OCI-LY3 (cell line): Measurements from ENCODE around the gene BICRA.
A peak's percentile ranks its signal among the peaks of the same experiment; 100 is the strongest.

Experiments
- H2AFZ ChIP-seq: fragments of 200-600, 300-600 bp; shearing (Covaris generic); 2 replicates; pipeline ENCODE4 v1.6.0; 2014; ENCODE audit warnings: antibody characterized with exemption, low read depth, low read length
- H3K27ac ChIP-seq: fragments of 200-600, 300-600 bp; sonication (generic); 2 replicates; pipeline ENCODE4 v1.5.1; 2014; ENCODE audit warnings: mild to moderate bottlenecking, low read length, moderate library complexity, mixed read lengths
- H3K27me3 ChIP-seq: fragments of 200-600, 300-600 bp; sonication (generic); 2 replicates; pipeline ENCODE4 v1.6.1; 2014; ENCODE audit warnings: low read depth, low read length, mixed read lengths
- H3K36me3 ChIP-seq: fragments of 200-600, 300-600 bp; sonication (generic); replicated peaks from 2 replicates; pipeline ENCODE3; 2014; ENCODE audit warnings: low read depth, low read length, mixed read lengths
- H3K4me1 ChIP-seq: fragments of 300-600, 200-600 bp; sonication (generic); 2 replicates; pipeline ENCODE4 v1.6.1; 2014; ENCODE audit warnings: low read length, mixed read lengths
- H3K4me2 ChIP-seq: fragments of 200-600, 300-600 bp; sonication (generic); 2 replicates; pipeline ENCODE4 v1.6.1; 2014; ENCODE audit warnings: low read length, mixed read lengths
- H3K4me3 ChIP-seq: fragments of 300-600, 200-600 bp; sonication (generic); 2 replicates; pipeline ENCODE4 v1.5.1; 2014; ENCODE audit warnings: antibody characterized with exemption, mild to moderate bottlenecking, low read length, moderate library complexity
- H3K79me2 ChIP-seq: fragments of 300-600, 200-600 bp; shearing (Covaris generic); 2 replicates; pipeline ENCODE4 v1.6.1; 2014; ENCODE audit warnings: mild to moderate bottlenecking, low read length, mixed read lengths
- H3K9ac ChIP-seq: fragments of 300-600, 200-600 bp; shearing (Covaris generic); 2 replicates; pipeline ENCODE4 v1.6.0; 2014; ENCODE audit warnings: mild to moderate bottlenecking, low read length, moderate library complexity
- H3K9me3 ChIP-seq: fragments of 200-600, 300-600 bp; shearing (Covaris generic); 2 replicates; pipeline ENCODE4 v1.6.1; 2014; ENCODE audit warnings: low read length, mixed read lengths; ENCODE audit not compliant: insufficient read depth
- H4K20me1 ChIP-seq: fragments of 200-600, 300-600 bp; sonication (generic); 2 replicates; pipeline ENCODE4 v1.6.1; 2016; ENCODE audit warnings: low read length, mixed read lengths; ENCODE audit not compliant: insufficient read depth
- CTCF ChIP-seq: fragments of 200-600, 300-600 bp; sonication (generic); IDR thresholded peaks from 2 replicates; pipeline ENCODE4 v1.5.1; 2014; ENCODE audit warnings: antibody characterized with exemption, low read length, low read depth
- EZH2phosphoT487 ChIP-seq: fragments of 200-600 bp; shearing (Covaris generic); IDR thresholded peaks from 2 replicates; pipeline ENCODE4 v1.6.1; 2018; ENCODE audit warnings: antibody characterized with exemption, mixed run types, low read depth

BICRA gene

DNA sequence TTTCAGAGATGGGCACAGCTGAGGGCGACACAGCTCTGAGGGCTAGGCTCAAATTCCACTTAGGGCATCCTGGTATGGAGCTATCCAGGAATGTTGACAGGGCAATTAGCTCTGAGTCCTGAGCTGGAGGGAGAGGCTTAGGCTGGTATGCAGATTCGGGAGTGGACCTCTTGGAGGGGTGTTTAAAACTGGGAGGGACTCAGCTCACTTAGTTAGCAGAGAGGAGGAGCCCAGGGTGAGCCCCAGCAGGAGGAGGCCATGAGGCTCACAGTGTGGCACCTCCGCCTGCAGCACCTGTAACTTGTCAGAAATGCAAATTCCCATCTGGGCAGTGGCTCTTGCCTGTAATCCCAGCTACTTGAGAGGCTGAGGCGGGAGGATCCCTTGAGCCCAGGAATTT, 126.2 kb downstream of the BICRA start:
- Histone ChIP-seq H3K9me3 (no peaks in the 10 kb centered on the region), H3K27me3 (no peaks in the 10 kb centered on the region), H2AFZ (no peak overlapping the region), H3K4me2 (no peak overlapping the region), H4K20me1 (no peaks in the 10 kb centered on the region), H3K9ac (no peak overlapping the region), H3K27ac (no peak overlapping the region), H3K79me2 (no peaks in the 10 kb centered on the region), H3K4me3 (no peak overlapping the region), H3K4me1 (no peaks in the 10 kb centered on the region), H3K36me3 (no peaks in the 10 kb centered on the region)
- TF ChIP-seq EZH2phosphoT487 (no peak), CTCF (no peak)

DNA sequence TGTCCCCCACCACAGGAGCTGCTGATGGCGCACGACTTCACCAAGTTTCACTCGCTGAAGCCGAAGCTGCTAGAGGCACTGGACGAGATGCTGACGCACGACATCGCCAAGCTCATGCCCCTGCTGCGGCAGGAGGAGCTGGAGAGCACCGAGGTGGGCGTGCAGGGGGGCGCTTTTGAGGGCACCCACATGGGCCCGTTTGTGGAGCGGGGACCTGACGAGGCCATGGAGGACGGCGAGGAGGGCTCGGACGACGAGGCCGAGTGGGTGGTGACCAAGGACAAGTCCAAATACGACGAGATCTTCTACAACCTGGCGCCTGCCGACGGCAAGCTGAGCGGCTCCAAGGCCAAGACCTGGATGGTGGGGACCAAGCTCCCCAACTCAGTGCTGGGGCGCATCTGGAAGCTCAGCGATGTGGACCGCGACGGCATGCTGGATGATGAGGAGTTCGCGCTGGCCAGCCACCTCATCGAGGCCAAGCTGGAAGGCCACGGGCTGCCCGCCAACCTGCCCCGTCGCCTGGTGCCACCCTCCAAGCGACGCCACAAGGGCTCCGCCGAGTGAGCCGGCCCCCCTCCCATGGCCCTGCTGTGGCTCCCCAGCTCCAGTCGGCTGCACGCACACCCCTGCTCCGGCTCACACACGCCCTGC, 132.1 kb downstream of the BICRA start:
- TF ChIP-seq EZH2phosphoT487: no peak
- no peak for TF ChIP-seq CTCF
- Histone ChIP-seq H4K20me1 (no peaks in the 10 kb centered on the region), H3K4me3 (no peak overlapping the region), H3K27me3 (no peaks in the 10 kb centered on the region), H3K9ac (no peak overlapping the region), H3K9me3 (no peaks in the 10 kb centered on the region), H3K79me2 (peaks cover 6% of the 10 kb centered on the region), H3K27ac (no peak overlapping the region), H3K4me1 (peaks cover 18% of the 10 kb centered on the region), H2AFZ (no peak overlapping the region), H3K36me3 (no peaks in the 10 kb centered on the region), H3K4me2 (no peak overlapping the region)

- TF ChIP-seq CTCF: no peak
- TF ChIP-seq EZH2phosphoT487: no peak
- Histone ChIP-seq H3K9me3 (no peaks in the 10 kb centered on the region), H3K36me3 (peaks cover 2% of the 10 kb centered on the region), H4K20me1 (peaks cover 1% of the 10 kb centered on the region; the same call in 1 of the 2 replicates), H3K9ac (no peak overlapping the region), H3K4me3 (no peak overlapping the region), H3K4me2 (no peak overlapping the region), H2AFZ (no peak overlapping the region), H3K27me3 (no peaks in the 10 kb centered on the region), H3K27ac (no peak overlapping the region), H3K79me2 (peaks cover 12% of the 10 kb centered on the region), H3K4me1 (peaks cover 23% of the 10 kb centered on the region)
Observed at GRCh38 chr19:47741544-47742140, 132.7 kb downstream of the BICRA start.

DNA sequence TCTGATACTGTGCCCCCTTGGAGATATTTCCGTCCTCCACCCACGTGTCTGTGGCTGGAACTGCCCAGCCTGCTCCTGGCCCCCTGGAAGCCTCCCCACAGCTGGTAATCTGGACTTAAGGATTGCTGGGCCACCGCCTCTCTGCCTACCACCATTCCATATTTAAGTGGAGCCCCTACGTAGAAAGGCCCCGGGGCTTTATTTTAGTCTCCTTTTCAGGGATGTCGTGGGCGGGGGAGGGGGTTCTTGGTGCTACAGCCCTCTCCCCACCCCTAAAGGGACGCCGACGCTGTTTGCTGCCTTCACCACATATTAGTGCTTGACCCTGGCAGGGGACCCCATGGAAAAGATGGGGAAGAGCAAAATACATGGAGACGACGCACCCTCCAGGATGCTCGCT, 133.7 kb downstream of the BICRA start:
- TF ChIP-seq EZH2phosphoT487 (no peak), CTCF (no peak)
- H3K4me2 ChIP-seq: peak overlapping the region; percentile 84
- H3K27me3 ChIP-seq: no peaks in the 10 kb centered on the region
- peaks cover 22% of the 10 kb centered on the region for H3K79me2 ChIP-seq
- no peak overlapping the region for H2AFZ ChIP-seq
- no peak overlapping the region for H3K9ac ChIP-seq
- peaks cover 26% of the 10 kb centered on the region for H3K4me1 ChIP-seq
- H3K4me3 ChIP-seq: peak overlapping the region; percentile 81; the same call in 1 of the 2 replicates
- H3K36me3 ChIP-seq: peaks cover 8% of the 10 kb centered on the region
- H3K27ac ChIP-seq: no peak overlapping the region
- H4K20me1 ChIP-seq: peaks cover 3% of the 10 kb centered on the region; the same call in 1 of the 2 replicates
- H3K9me3 ChIP-seq: no peaks in the 10 kb centered on the region
